ENCODE data around the gene ACSF3. TPM values are rescaled to one million over a fixed set of nuclear protein-coding genes. Genes with fewer than 3 reads are reported as not detected.
A peak's percentile ranks its signal among the peaks of the same experiment; 100 is the strongest.

Gene ACSF3
- total RNA-seq, 1 experiment from 2014 or later: 55.2 TPM

DNA sequence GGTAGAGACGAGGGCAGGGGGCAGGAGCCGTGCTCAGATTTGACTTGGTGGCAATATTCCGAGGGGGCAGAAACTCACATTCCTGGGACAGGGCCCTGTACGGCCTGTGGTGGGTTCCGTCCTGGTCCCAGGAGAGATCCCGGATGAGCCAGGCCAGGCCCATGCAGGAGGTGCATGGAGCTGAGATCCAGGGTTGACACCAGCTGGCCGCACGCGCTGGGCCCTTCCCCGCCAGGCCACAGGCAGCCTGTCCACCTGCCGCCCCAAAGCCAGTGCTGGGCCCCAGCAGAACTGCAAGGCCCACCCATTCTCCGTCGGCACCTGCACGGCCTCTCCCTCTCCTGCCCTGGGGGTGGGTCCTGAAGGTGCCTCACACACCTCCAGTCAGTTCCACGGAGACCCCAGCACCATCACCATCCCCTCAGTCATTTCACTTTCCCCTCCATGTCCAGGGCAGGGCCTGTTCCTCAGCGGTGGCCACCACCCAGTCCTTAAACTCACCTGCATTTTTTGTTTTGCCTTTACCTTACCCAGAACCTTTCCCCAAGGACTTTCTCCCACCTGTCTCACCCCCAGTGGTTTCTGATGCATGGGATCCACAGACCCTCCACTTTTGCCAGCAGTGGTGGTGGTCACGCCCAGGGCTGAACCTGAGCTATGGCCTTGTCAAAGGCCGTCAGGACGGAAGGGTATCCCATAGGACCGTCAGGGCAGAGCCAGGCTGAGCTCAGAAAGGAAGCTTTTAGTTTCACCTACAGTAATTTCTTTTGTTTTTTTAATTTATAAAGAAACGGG, 52.8 kb downstream of the ACSF3 start:
- Histone ChIP-seq H3K36me3 (ENCODE audit: control insufficient read depth, insufficient read depth, low read length) (peaks cover 7% of the 10 kb centered on the region), H3K4me3 (ENCODE audit: low read depth, low read length) (no peak overlapping the region), H3K9me3 (peaks cover 26% of the 10 kb centered on the region), H3K4me1 (no peaks in the 10 kb centered on the region), H3K27me3 (replicated peaks; ENCODE audit: control insufficient read depth, insufficient read depth, low read length) (no peaks in the 10 kb centered on the region)
- Mint-ChIP-seq H3K9me3 (ENCODE audit: unreplicated experiment) (peaks cover 31% of the 10 kb centered on the region), H3K27ac (ENCODE audit: unreplicated experiment) (no peak overlapping the region), H3K4me3 (ENCODE audit: unreplicated experiment) (no peak overlapping the region), H3K36me3 (ENCODE audit: insufficient read depth, unreplicated experiment) (peaks cover 62% of the 10 kb centered on the region), H3K4me1 (ENCODE audit: low read depth, unreplicated experiment) (no peaks in the 10 kb centered on the region), H3K27me3 (ENCODE audit: insufficient read depth, unreplicated experiment) (no peaks in the 10 kb centered on the region)
- CTCF ChIA-PET: no interaction called here
- TF ChIP-seq, protein P1, sequence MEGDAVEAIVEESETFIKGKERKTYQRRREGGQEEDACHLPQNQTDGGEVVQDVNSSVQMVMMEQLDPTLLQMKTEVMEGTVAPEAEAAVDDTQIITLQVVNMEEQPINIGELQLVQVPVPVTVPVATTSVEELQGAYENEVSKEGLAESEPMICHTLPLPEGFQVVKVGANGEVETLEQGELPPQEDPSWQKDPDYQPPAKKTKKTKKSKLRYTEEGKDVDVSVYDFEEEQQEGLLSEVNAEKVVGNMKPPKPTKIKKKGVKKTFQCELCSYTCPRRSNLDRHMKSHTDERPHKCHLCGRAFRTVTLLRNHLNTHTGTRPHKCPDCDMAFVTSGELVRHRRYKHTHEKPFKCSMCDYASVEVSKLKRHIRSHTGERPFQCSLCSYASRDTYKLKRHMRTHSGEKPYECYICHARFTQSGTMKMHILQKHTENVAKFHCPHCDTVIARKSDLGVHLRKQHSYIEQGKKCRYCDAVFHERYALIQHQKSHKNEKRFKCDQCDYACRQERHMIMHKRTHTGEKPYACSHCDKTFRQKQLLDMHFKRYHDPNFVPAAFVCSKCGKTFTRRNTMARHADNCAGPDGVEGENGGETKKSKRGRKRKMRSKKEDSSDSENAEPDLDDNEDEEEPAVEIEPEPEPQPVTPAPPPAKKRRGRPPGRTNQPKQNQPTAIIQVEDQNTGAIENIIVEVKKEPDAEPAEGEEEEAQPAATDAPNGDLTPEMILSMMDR (IDR thresholded peaks at IDR 0.05; ENCODE audit: insufficient read depth in 1 of 2, low read depth in 1 of 2, low read length in 1 of 2, severe bottlenecking in 1 of 2, unreplicated experiment in 1 of 2): no peak
- no TSS peak for BruUV-seq (replicated peaks)
- DNase-seq: peak in 1 of 2 experiments; percentile 35
- POLR2A ChIA-PET: no interaction called here
- intact Hi-C loops (cut with micrococcal nuclease; ENCODE audit: unreplicated experiment): no loop called here

DNA sequence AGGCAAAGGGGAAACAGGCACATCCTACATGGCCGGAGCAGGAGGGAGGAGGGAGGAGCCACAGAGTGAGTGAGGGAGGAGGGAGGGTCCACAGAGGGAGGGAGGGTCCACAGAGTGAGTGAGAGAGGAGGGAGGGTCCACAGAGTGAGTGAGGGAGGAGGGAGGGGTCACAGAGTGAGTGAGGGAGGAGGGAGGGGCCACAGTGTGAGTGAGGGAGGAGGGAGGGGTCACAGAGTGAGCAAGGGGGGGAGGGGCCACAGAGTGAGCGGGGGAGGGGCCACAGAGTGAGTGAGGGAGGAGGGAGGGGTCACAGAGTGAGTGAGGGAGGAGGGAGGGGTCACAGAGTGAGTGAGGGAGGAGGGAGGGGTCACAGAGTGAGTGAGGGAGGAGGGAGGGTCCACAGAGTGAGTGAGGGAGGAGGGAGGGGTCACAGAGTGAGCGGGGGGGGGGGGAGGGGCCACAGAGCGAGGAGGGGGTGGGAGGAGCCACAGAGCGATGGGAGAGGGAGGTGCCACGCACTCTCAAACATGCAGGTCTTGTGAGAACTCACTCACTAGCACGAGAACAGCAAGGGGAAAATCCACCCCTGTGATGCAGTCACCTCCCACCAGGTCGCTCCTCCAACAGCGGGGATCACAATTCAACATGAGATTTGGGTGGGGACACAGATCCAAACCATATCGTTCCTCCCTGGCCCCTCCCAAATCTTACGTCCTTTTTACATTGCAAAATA, 53.6 kb downstream of the ACSF3 start:
- no peak for DNase-seq

DNA sequence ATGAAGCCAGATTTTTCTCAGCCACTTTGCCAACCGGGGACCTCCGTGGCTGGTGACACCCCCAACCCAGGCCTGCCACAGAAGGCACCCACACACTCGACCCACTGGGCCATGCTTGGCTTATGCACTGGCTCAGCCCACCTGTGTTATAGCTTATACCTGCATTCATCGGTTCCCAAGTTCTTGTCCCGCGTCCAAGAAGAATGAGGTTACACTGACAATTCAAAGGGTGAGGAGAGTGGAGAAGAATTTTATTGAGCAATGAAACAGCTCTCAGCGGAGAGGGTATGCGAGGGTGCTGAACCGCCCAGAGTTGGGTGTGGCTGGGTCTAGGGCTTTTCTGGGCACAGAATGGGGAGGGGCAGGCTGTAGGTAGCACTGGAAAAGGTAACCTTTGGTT, 55.7 kb downstream of the ACSF3 start:
- Histone ChIP-seq H3K4me3 (ENCODE audit: low read depth, low read length) (no peak overlapping the region), H3K9me3 (peaks cover 26% of the 10 kb centered on the region), H3K36me3 (ENCODE audit: control insufficient read depth, insufficient read depth, low read length) (peaks cover 7% of the 10 kb centered on the region), H3K4me1 (peaks cover 7% of the 10 kb centered on the region; the same call in 1 of the 2 replicates), H3K27me3 (replicated peaks; ENCODE audit: control insufficient read depth, insufficient read depth, low read length) (no peaks in the 10 kb centered on the region)
- TF ChIP-seq, protein P1 (IDR thresholded peaks at IDR 0.05; ENCODE audit: insufficient read depth in 1 of 2, low read depth in 1 of 2, low read length in 1 of 2, severe bottlenecking in 1 of 2, unreplicated experiment in 1 of 2): no peak
- no peak overlapping the region for H3K27ac Mint-ChIP-seq (ENCODE audit: unreplicated experiment)
- intact Hi-C loops (cut with micrococcal nuclease; ENCODE audit: unreplicated experiment): no loop called here
- no peaks in the 10 kb centered on the region for H3K27me3 Mint-ChIP-seq (ENCODE audit: insufficient read depth, unreplicated experiment)
- BruUV-seq (replicated peaks): no TSS peak
- CTCF ChIA-PET: no interaction called here
- H3K4me1 Mint-ChIP-seq (ENCODE audit: low read depth, unreplicated experiment): no peaks in the 10 kb centered on the region
- peaks cover 77% of the 10 kb centered on the region for H3K36me3 Mint-ChIP-seq (ENCODE audit: insufficient read depth, unreplicated experiment)
- POLR2A ChIA-PET: no interaction called here
- peak in 1 of 2 experiments; percentile 32 for DNase-seq
- peaks cover 31% of the 10 kb centered on the region for H3K9me3 Mint-ChIP-seq (ENCODE audit: unreplicated experiment)
- no peak overlapping the region for H3K4me3 Mint-ChIP-seq (ENCODE audit: unreplicated experiment)

More for the DNA sequence above, 53.6 kb downstream of the ACSF3 start:
- Mint-ChIP-seq H3K4me1 (ENCODE audit: low read depth, unreplicated experiment) (no peaks in the 10 kb centered on the region), H3K27me3 (ENCODE audit: insufficient read depth, unreplicated experiment) (no peaks in the 10 kb centered on the region), H3K9me3 (ENCODE audit: unreplicated experiment) (peaks cover 31% of the 10 kb centered on the region), H3K36me3 (ENCODE audit: insufficient read depth, unreplicated experiment) (peaks cover 71% of the 10 kb centered on the region), H3K27ac (ENCODE audit: unreplicated experiment) (no peak overlapping the region), H3K4me3 (ENCODE audit: unreplicated experiment) (no peak overlapping the region)
- TF ChIP-seq, protein P1 (IDR thresholded peaks at IDR 0.05; ENCODE audit: insufficient read depth in 1 of 2, low read depth in 1 of 2, low read length in 1 of 2, severe bottlenecking in 1 of 2, unreplicated experiment in 1 of 2): no peak
- no peak overlapping the region for H3K4me3 ChIP-seq (ENCODE audit: low read depth, low read length)
- BruUV-seq (replicated peaks): no TSS peak
- H3K36me3 ChIP-seq (ENCODE audit: control insufficient read depth, insufficient read depth, low read length): peaks cover 7% of the 10 kb centered on the region
- intact Hi-C loops (cut with micrococcal nuclease; ENCODE audit: unreplicated experiment): no loop called here
- CTCF ChIA-PET: no interaction called here
- no peaks in the 10 kb centered on the region for H3K4me1 ChIP-seq
- peaks cover 26% of the 10 kb centered on the region for H3K9me3 ChIP-seq
- POLR2A ChIA-PET: no interaction called here
- H3K27me3 ChIP-seq (replicated peaks; ENCODE audit: control insufficient read depth, insufficient read depth, low read length): no peaks in the 10 kb centered on the region
